ENCODE data around the gene FABP3. TPM values are rescaled to one million over a fixed set of nuclear protein-coding genes. Genes with fewer than 3 reads are reported as not detected.

The FABP3 gene
- total and polyA plus RNA-seq, 2 donors (not counting 1 experiment from before 2014, with no cell fraction given): 275 to 554 TPM

DNA sequence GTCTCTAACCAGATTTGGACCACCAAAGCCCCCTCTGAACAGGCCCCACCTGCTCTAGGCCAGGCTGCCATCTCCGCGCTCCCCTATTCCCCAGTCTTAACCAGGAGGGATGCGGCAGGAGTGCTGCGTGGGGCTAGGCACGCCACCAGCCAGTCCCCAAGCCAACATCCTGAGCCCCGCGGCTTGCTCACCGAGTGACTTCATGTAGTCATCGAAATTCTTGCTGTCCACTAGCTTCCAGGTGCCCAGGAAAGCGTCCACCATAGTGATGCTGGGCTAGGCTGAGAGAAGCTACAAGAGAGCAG lies 173 bp downstream of the FABP3 start:
- Histone ChIP-seq H3K4me3 (replicated peaks in 1 of 4; ENCODE audit: control extremely low read depth in 1 of 4, insufficient read depth in 1 of 4, low read depth in 3 of 4, low read length in 4 of 4) (peak overlapping the region; percentile 25 to 64 (median 42)), H3K9me3 (ENCODE audit: control insufficient read depth, insufficient read depth, low read depth, low read length) (no peaks in the 10 kb centered on the region), H2AFZ (ENCODE audit: low read length) (no peak overlapping the region), H3K27me3 (ENCODE audit: control insufficient read depth, insufficient read depth, low read length) (no peaks in the 10 kb centered on the region), H3K36me3 (ENCODE audit: control insufficient read depth, insufficient read depth, low read length) (no peaks in the 10 kb centered on the region), H3K4me1 (ENCODE audit: control insufficient read depth, extremely low read depth, insufficient read depth, low read length) (peaks cover 35% of the 10 kb centered on the region), H3K27ac (ENCODE audit: insufficient read depth, low read length) (peak overlapping the region; percentile 85), H3K4me2 (ENCODE audit: extremely low read depth, insufficient read depth, low read length) (peak overlapping the region; percentile 89), H4K20me1 (ENCODE audit: control insufficient read depth, extremely low read depth, insufficient read depth, low read length) (no peaks in the 10 kb centered on the region), H3K79me2 (ENCODE audit: control insufficient read depth, insufficient read depth, low read length) (no peaks in the 10 kb centered on the region), H3K9ac (ENCODE audit: insufficient read depth, low read length) (no peak overlapping the region)
- TF ChIP-seq EZH2 (IDR thresholded peaks at IDR 0.05; ENCODE audit: low read length, missing control alignments): no peak
- TF ChIP-seq, protein P1, sequence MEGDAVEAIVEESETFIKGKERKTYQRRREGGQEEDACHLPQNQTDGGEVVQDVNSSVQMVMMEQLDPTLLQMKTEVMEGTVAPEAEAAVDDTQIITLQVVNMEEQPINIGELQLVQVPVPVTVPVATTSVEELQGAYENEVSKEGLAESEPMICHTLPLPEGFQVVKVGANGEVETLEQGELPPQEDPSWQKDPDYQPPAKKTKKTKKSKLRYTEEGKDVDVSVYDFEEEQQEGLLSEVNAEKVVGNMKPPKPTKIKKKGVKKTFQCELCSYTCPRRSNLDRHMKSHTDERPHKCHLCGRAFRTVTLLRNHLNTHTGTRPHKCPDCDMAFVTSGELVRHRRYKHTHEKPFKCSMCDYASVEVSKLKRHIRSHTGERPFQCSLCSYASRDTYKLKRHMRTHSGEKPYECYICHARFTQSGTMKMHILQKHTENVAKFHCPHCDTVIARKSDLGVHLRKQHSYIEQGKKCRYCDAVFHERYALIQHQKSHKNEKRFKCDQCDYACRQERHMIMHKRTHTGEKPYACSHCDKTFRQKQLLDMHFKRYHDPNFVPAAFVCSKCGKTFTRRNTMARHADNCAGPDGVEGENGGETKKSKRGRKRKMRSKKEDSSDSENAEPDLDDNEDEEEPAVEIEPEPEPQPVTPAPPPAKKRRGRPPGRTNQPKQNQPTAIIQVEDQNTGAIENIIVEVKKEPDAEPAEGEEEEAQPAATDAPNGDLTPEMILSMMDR (conservative IDR thresholded peaks at IDR 0.05 in 1 of 2, IDR thresholded peaks at IDR 0.05 in 1 of 2; ENCODE audit: low read depth in 1 of 2, low read length in 2 of 2): no peak
- DNase-seq (ENCODE audit: low read depth in 2 of 2): no peak

DNA sequence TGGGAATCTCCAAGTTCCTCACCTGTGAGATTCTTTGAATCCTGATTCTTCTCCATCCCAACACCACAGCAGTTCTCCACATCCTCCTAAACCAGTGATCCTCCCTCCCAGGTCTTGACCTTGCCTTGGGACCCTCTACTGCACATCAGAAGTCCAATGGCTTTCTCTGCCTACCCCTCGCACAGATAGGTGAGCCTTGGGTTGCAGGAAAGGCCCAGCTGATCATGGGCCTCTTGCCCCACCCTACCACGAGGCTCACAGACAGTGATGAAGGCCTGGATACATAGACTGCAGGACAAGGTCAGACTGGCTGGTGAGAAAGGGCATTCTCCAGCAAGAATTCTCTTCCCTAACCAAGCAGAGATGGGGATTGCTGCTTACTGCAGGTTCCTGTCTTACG lies 825 bp downstream of the FABP3 start:
- no peak overlapping the region for H3K9ac ChIP-seq (ENCODE audit: insufficient read depth, low read length)
- TF ChIP-seq, protein P1 (conservative IDR thresholded peaks at IDR 0.05 in 1 of 2, IDR thresholded peaks at IDR 0.05 in 1 of 2; ENCODE audit: low read depth in 1 of 2, low read length in 2 of 2): no peak
- TF ChIP-seq EZH2 (IDR thresholded peaks at IDR 0.05; ENCODE audit: low read length, missing control alignments): no peak
- no peaks in the 10 kb centered on the region for H4K20me1 ChIP-seq (ENCODE audit: control insufficient read depth, extremely low read depth, insufficient read depth, low read length)
- peak overlapping the region; percentile 89 for H3K4me2 ChIP-seq (ENCODE audit: extremely low read depth, insufficient read depth, low read length)
- DNase-seq (ENCODE audit: low read depth in 2 of 2): no peak
- no peaks in the 10 kb centered on the region for H3K79me2 ChIP-seq (ENCODE audit: control insufficient read depth, insufficient read depth, low read length)
- peak overlapping the region in 3 of 4 experiments; percentile 35 to 64 (median 48) for H3K4me3 ChIP-seq (replicated peaks in 1 of 4; ENCODE audit: control extremely low read depth in 1 of 4, insufficient read depth in 1 of 4, low read depth in 3 of 4, low read length in 4 of 4)
- H3K9me3 ChIP-seq (ENCODE audit: control insufficient read depth, insufficient read depth, low read depth, low read length): no peaks in the 10 kb centered on the region
- H2AFZ ChIP-seq (ENCODE audit: low read length): no peak overlapping the region
- H3K27me3 ChIP-seq (ENCODE audit: control insufficient read depth, insufficient read depth, low read length): no peaks in the 10 kb centered on the region
- no peak overlapping the region for H3K27ac ChIP-seq (ENCODE audit: insufficient read depth, low read length)
- H3K4me1 ChIP-seq (ENCODE audit: control insufficient read depth, extremely low read depth, insufficient read depth, low read length): peaks cover 33% of the 10 kb centered on the region
- no peaks in the 10 kb centered on the region for H3K36me3 ChIP-seq (ENCODE audit: control insufficient read depth, insufficient read depth, low read length)

DNA sequence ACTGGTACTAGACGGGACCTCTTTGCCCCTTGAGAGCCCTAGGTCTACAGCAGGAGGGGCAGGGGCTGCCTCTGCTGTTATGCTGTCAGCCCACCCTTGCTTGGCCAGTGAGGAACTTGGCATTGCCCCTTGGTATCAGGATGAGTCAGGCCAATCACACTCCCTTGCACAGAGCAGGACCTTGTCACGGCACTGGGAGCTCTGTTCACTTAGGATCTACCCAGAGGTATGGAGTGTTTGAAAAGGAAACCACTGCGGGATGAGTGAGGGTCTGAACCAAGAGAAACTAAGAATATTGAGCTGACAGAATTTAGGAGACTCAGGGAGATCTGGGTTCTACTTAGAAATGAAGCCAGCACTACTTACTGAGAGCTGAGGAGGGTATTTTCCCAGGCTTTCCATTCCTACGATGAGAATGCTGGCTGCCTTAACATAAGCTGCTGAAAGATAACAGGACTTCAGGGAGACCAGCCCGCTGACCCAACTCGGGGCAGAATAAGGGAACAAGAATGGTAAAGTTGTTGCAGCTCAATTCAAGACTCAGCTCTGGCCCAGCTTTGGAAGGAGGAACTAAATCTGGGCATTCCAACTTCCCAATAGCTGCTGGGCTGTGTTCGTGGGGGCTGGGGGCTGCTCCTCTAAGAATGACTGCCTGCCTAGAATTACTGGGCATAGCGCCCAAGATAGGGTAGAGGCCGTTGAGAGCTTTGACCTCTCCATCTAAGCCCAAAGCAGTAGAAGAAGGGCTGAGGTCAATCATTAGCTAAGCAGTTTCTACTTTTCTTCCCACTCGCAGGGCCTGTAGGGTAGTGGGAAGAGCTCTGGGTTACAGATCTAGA lies 1.5 kb downstream of the FABP3 start:
- H3K9ac ChIP-seq (ENCODE audit: insufficient read depth, low read length): no peak overlapping the region
- peak in 1 of 2 donors; percentile 29 for DNase-seq (ENCODE audit: low read depth in 2 of 2)
- TF ChIP-seq, protein P1 (conservative IDR thresholded peaks at IDR 0.05 in 1 of 2, IDR thresholded peaks at IDR 0.05 in 1 of 2; ENCODE audit: low read depth in 1 of 2, low read length in 2 of 2): no peak
- TF ChIP-seq EZH2 (IDR thresholded peaks at IDR 0.05; ENCODE audit: low read length, missing control alignments): no peak
- H3K36me3 ChIP-seq (ENCODE audit: control insufficient read depth, insufficient read depth, low read length): peaks cover 2% of the 10 kb centered on the region
- no peak overlapping the region for H3K27ac ChIP-seq (ENCODE audit: insufficient read depth, low read length)
- no peaks in the 10 kb centered on the region for H3K27me3 ChIP-seq (ENCODE audit: control insufficient read depth, insufficient read depth, low read length)
- peak overlapping the region in 2 of 4 experiments; percentile 48 to 64 for H3K4me3 ChIP-seq (replicated peaks in 1 of 4; ENCODE audit: control extremely low read depth in 1 of 4, insufficient read depth in 1 of 4, low read depth in 3 of 4, low read length in 4 of 4)
- H4K20me1 ChIP-seq (ENCODE audit: control insufficient read depth, extremely low read depth, insufficient read depth, low read length): no peaks in the 10 kb centered on the region
- no peaks in the 10 kb centered on the region for H3K9me3 ChIP-seq (ENCODE audit: control insufficient read depth, insufficient read depth, low read depth, low read length)
- no peak overlapping the region for H2AFZ ChIP-seq (ENCODE audit: low read length)
- peaks cover 29% of the 10 kb centered on the region for H3K4me1 ChIP-seq (ENCODE audit: control insufficient read depth, extremely low read depth, insufficient read depth, low read length)
- H3K79me2 ChIP-seq (ENCODE audit: control insufficient read depth, insufficient read depth, low read length): no peaks in the 10 kb centered on the region
- H3K4me2 ChIP-seq (ENCODE audit: extremely low read depth, insufficient read depth, low read length): peak overlapping the region; percentile 32

All from fibroblast of lung (primary cell).